Smooth muscle cell of the brain vasculature (primary cell): ENCODE data around the gene CBX5.
A peak's percentile ranks its signal among the peaks of the same experiment; 100 is the strongest.
"Not testable (repeated sequence)": the region's sequence is repeated elsewhere in the genome, so short reads cannot be mapped to it uniquely, and the experiment has no call there.

Source experiments
- DNase-seq: peaks from one replicate; pipeline ENCODE4 v3.0.0-alpha.2; 2012; ENCODE audit warnings: low read depth, low spot score

Gene CBX5

DNA sequence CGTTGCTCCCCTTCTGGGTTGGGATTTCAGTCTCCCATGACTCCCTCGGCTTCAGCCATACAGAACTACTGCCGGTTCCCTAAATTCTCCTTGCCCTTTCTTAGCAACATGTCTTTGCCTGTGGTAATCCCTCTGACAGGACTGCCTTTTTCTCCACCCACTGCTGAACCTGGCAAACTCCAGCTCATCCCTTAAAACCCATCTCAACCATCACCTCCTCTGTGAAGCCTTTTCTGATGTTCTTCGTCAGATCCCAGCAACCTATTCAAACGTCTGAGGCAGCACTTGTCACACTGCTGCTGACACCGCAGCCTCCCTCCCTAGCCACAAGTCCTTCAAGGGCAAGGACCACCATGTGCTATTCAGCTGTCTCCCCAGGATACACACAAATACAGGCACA lies 80.9 kb downstream of the CBX5 start:
- no peak for DNase-seq

DNA sequence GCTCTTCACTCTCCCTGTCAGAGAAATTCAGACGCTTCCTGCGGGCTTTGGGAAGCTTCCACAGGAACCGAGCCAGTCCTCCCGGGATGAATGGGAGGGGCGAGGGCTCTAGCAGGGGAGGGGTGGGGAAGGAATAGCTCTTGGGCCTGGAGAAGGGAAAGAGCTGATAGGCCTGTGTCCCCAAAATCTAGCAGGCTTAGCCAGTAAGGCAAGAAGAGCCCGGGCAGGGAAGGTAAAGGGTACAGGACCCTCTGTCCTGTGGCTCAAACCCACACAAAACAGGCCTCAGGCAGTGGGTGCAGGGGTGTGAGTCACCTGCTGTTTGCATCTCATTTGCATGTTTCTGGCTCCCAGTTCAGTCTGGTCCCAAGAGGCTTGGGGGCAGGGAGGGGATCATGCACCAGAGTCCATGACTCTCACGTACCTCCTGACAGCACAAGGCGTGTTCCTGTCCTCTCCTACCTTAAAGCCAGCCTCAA lies 82.5 kb downstream of the CBX5 start:
- DNase-seq = no peak

GRCh38 chr12:54197010-54197409 lies 82.9 kb downstream of the CBX5 start:
- no peak for DNase-seq

GRCh38 chr12:54196396-54196795 lies 83.5 kb downstream of the CBX5 start:
- no peak for DNase-seq

- DNase-seq = no peak
Measured at GRCh38 chr12:54195737-54196347, 84.1 kb downstream of the CBX5 start.

DNA sequence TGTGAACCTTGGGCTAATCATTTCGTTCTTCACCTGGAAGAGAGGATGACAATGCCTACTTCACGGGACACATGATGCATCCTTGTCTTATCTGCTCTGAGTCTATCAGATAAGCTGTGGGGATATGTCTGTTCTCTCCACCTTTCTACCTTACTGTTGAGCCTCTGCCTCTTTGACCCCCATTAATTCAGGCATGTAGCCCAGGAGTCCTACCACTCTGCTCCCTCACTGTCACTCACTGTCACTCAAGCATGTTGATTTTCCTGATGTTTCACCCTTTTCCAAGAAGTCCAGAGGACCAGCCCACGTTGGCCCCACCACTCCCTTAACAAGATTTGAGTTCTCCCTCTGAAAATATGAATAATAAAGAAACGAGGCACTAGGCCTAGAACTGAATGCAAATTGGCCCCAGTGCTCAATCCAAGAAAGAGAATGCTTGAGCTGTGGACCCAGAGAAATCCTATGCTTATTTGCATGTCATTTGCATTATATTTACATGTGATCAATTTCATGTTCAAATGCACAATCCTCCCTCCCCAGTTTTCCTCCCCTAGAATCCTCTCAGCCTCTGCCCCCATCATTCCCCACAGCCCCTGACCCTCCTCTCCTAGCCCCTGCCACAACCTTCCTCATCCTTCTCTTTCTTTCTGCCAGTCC lies 84.7 kb downstream of the CBX5 start:
- no peak for DNase-seq

GRCh38 chr12:54194611-54195010 lies 85.3 kb downstream of the CBX5 start:
- DNase-seq = not testable (repeated sequence)

DNA sequence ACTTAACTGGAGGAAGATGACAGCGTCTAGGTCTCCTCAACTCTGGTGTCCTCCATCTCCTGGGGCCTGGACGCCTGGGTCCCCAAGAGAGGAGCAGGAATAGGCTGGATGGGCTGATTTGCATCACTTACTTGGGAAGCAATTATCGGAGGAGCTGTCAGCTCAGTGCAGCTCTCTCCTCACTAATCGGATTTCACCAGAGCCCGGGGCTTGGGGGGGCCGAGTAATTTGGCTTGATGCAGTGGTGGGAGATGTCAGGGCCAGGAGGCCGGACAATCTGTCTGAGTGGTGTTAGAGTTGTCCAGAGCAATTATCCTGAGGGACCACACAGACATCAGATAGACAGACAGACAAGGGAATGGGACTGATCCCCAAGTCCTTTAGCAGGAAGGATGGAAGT lies 86.5 kb downstream of the CBX5 start:
- no peak for DNase-seq

GRCh38 chr12:54191550-54192022 lies 88.3 kb downstream of the CBX5 start:
- peak; percentile 68 for DNase-seq

- no peak for DNase-seq
Measured at GRCh38 chr12:54191126-54191525, 88.8 kb downstream of the CBX5 start.

- no peak for DNase-seq
Measured at GRCh38 chr12:54189198-54189539, 90.8 kb downstream of the CBX5 start.

GRCh38 chr12:54187075-54187474 lies 92.8 kb downstream of the CBX5 start:
- DNase-seq = no peak

- no peak for DNase-seq
Measured at GRCh38 chr12:54185919-54186318, 94.0 kb downstream of the CBX5 start.

GRCh38 chr12:54185297-54185696 lies 94.6 kb downstream of the CBX5 start:
- DNase-seq = not testable (repeated sequence)

DNA sequence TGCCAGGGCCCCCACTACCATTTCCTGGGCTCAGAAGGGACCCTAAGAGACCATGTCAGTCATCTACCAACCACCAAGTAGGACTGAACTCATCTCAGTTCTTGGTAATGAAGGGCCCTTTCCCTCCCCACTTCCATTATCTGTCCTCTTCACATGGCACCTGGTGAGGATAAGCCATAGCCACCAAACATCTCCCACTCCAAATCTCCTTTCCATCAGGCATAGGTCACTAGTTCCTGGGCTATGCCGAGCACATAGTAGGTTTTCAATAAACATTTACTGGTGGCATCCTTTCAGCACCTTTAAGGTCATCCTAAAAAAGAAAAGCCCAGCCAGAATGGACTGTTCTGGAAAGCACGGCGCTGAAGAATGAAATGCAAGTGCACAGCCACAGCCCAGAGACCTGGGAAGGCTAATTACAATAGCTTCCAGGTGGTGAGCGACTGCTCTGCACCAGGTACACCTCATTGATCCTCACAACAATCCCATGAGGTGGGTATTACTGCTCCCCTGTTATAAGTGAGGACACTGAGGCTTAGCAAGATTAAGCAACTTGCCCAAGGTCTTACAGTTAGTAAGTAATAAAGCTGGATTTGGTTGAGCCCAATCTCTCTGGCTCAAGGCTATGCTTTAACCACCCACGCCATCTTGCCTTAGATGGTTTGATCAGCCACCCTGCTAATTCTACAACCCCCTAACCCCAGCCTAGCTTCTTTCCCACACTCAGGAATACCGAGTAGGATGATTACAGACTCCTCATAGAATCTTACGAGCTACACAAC lies 95.7 kb downstream of the CBX5 start:
- DNase-seq = no peak

- DNase-seq = no peak
Measured at GRCh38 chr12:54182981-54183380, 96.9 kb downstream of the CBX5 start.

DNA sequence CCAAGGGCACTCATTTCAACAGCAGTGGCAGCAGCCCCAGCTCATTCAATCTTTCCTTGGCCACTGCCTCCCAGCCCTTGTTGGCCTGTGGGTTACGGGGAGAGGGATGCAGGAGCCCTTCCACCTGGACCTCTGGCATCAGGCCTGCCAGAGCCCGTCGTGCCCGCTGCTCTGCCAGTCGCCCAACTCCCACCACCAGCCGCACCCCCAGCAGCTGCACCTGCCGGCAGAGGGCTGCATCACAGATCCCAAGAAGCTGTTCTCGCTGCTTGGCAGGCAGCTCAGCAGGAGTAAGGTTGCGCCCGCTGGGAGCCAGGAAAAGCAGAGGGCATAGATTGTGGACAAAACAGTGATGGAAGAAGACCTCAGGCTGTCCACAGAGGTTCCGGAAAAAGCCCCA lies 97.8 kb downstream of the CBX5 start:
- DNase-seq = no peak
